ENCODE data around the gene RAB3GAP1. TPM values are rescaled to one million over a fixed set of nuclear protein-coding genes. Genes with fewer than 3 reads are reported as not detected.

RAB3GAP1 gene
- total RNA-seq, 2 donors from 2014 or later, result 28.5 to 29.6 TPM

DNA sequence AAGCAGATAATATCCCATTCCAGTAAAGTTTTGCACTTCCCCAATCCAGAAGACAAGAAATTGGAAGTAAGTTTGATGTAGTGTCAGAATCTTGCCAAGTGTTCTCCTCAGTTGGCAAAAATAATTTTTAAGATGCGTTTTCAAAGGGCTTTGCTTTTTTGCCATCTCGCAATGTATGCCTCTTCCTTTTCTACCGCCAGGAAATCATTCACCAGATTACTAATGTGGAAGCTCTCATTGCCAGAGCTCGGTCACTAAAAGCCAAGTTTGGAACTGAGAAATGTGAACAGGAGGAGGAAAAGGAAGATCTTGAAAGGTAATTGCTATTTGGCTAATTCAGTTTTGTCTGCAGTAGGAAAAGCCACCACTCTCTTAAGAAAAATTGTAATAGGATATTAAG, 110.7 kb downstream of the RAB3GAP1 start:
- no peak overlapping the region for H3K27ac ChIP-seq (ENCODE audit: low read depth, low read length)
- no peaks in the 10 kb centered on the region for H3K9me3 ChIP-seq (ENCODE audit: control insufficient read depth, low read length)
- no peak overlapping the region for H3K4me3 Mint-ChIP-seq
- WGBS, 2 experiments (ENCODE audit: insufficient coverage in 1 of 2, insufficient read length in 1 of 2), result 75 to 94% methylated on average over 2 to 4 of the region's 4 CpGs
- H3K27me3 Mint-ChIP-seq (ENCODE audit: insufficient read depth), result no peaks in the 10 kb centered on the region
- H3K36me3 Mint-ChIP-seq (ENCODE audit: low read depth), result peaks cover 58% of the 10 kb centered on the region
- H3K4me1 ChIP-seq (ENCODE audit: control insufficient read depth, insufficient read depth, low read length), result no peaks in the 10 kb centered on the region
- peaks cover 72% of the 10 kb centered on the region for H3K36me3 ChIP-seq (ENCODE audit: control insufficient read depth, insufficient read depth, low read length)
- no peaks in the 10 kb centered on the region for H3K9me3 Mint-ChIP-seq
- H3K27me3 ChIP-seq (ENCODE audit: control insufficient read depth, insufficient read depth, low read length, poor library complexity, severe bottlenecking), result no peaks in the 10 kb centered on the region
- no peak overlapping the region for H3K9ac ChIP-seq (ENCODE audit: extremely low read depth, low read length, poor library complexity, severe bottlenecking)
- no peak for DNase-seq
- TF ChIP-seq, protein P1, sequence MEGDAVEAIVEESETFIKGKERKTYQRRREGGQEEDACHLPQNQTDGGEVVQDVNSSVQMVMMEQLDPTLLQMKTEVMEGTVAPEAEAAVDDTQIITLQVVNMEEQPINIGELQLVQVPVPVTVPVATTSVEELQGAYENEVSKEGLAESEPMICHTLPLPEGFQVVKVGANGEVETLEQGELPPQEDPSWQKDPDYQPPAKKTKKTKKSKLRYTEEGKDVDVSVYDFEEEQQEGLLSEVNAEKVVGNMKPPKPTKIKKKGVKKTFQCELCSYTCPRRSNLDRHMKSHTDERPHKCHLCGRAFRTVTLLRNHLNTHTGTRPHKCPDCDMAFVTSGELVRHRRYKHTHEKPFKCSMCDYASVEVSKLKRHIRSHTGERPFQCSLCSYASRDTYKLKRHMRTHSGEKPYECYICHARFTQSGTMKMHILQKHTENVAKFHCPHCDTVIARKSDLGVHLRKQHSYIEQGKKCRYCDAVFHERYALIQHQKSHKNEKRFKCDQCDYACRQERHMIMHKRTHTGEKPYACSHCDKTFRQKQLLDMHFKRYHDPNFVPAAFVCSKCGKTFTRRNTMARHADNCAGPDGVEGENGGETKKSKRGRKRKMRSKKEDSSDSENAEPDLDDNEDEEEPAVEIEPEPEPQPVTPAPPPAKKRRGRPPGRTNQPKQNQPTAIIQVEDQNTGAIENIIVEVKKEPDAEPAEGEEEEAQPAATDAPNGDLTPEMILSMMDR (conservative IDR thresholded peaks at IDR 0.05), result no peak
- no peaks in the 10 kb centered on the region for H3K4me1 Mint-ChIP-seq
- H3K27ac Mint-ChIP-seq, result no peak overlapping the region
- H3K4me3 ChIP-seq (ENCODE audit: low read length), result no peak overlapping the region

DNA sequence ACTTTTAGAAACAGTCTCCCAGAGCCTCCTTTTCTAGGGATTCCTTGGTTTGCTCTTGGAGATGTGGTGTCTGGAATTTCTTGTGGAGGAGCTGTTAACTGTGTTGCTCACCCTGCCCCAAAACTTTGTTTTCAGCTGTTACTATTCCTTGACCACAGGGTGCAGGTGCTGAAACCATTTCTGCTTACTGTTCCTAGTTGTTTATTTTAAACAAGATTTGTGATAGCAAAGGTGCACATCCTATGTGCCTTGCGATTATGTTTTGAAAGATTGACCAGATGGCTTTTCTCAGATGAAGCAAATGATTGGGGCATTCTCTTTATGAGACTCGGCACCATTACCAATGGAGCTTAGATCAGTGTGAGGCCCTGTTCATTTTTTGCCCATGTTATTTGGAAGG, 111.2 kb downstream of the RAB3GAP1 start:
- no peak overlapping the region for H3K27ac Mint-ChIP-seq
- H3K4me1 Mint-ChIP-seq, result no peaks in the 10 kb centered on the region
- Histone ChIP-seq H3K36me3 (ENCODE audit: control insufficient read depth, insufficient read depth, low read length) (peaks cover 72% of the 10 kb centered on the region), H3K4me3 (ENCODE audit: low read length) (no peak overlapping the region), H3K9ac (ENCODE audit: extremely low read depth, low read length, poor library complexity, severe bottlenecking) (no peak overlapping the region), H3K4me1 (ENCODE audit: control insufficient read depth, insufficient read depth, low read length) (no peaks in the 10 kb centered on the region), H3K27ac (ENCODE audit: low read depth, low read length) (no peak overlapping the region), H3K27me3 (ENCODE audit: control insufficient read depth, insufficient read depth, low read length, poor library complexity, severe bottlenecking) (no peaks in the 10 kb centered on the region), H3K9me3 (ENCODE audit: control insufficient read depth, low read length) (no peaks in the 10 kb centered on the region)
- TF ChIP-seq, protein P1 (conservative IDR thresholded peaks at IDR 0.05), result no peak
- H3K36me3 Mint-ChIP-seq (ENCODE audit: low read depth), result peaks cover 58% of the 10 kb centered on the region
- DNase-seq, result no peak
- WGBS, 2 experiments (ENCODE audit: insufficient coverage in 1 of 2, insufficient read length in 1 of 2), result 96 to 97% methylated on average over 2 of the region's 2 CpGs
- no peaks in the 10 kb centered on the region for H3K9me3 Mint-ChIP-seq
- H3K4me3 Mint-ChIP-seq, result no peak overlapping the region
- no peaks in the 10 kb centered on the region for H3K27me3 Mint-ChIP-seq (ENCODE audit: insufficient read depth)

DNA sequence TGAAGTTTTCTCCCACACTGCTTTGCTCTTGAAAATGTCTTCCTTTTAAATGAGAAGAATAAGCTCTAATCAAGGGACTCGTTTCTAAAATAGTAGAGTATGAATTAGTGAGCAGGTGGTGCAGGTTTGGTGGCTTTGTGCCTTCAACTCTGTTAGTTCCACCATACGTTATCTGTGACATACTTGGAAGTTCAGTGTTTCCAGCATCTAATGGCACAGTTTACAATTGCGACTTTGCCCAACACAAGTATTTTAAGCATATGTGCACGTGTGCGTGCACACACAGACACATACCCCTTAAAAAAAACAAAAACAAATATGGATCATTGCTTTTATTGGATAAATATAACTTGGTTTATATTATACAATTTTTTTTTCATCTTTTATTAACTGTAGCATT, 111.8 kb downstream of the RAB3GAP1 start:
- no peak overlapping the region for H3K4me3 ChIP-seq (ENCODE audit: low read length)
- H3K4me3 Mint-ChIP-seq, result no peak overlapping the region
- peaks cover 58% of the 10 kb centered on the region for H3K36me3 Mint-ChIP-seq (ENCODE audit: low read depth)
- no peaks in the 10 kb centered on the region for H3K27me3 Mint-ChIP-seq (ENCODE audit: insufficient read depth)
- no peaks in the 10 kb centered on the region for H3K9me3 Mint-ChIP-seq
- TF ChIP-seq, protein P1 (conservative IDR thresholded peaks at IDR 0.05), result no peak
- no peaks in the 10 kb centered on the region for H3K4me1 ChIP-seq (ENCODE audit: control insufficient read depth, insufficient read depth, low read length)
- no peak for DNase-seq
- H3K27ac Mint-ChIP-seq, result no peak overlapping the region
- H3K9me3 ChIP-seq (ENCODE audit: control insufficient read depth, low read length), result no peaks in the 10 kb centered on the region
- H3K27ac ChIP-seq (ENCODE audit: low read depth, low read length), result no peak overlapping the region
- no peak overlapping the region for H3K9ac ChIP-seq (ENCODE audit: extremely low read depth, low read length, poor library complexity, severe bottlenecking)
- H3K36me3 ChIP-seq (ENCODE audit: control insufficient read depth, insufficient read depth, low read length), result peaks cover 72% of the 10 kb centered on the region
- no peaks in the 10 kb centered on the region for H3K4me1 Mint-ChIP-seq
- no peaks in the 10 kb centered on the region for H3K27me3 ChIP-seq (ENCODE audit: control insufficient read depth, insufficient read depth, low read length, poor library complexity, severe bottlenecking)
- 83 to 98% methylated on average over 1 to 5 of the region's 5 CpGs for WGBS, 2 experiments (ENCODE audit: insufficient coverage in 1 of 2, insufficient read length in 1 of 2)

Measured in endodermal cell (in vitro differentiated cells).